Uterus (tissue), 4 donors: ENCODE measurements around the gene DTYMK. TPM values are rescaled to one million over a fixed set of nuclear protein-coding genes. Genes with fewer than 3 reads are reported as not detected.

Experiments used
- DNase-seq, 2 donors: peaks; one replicate each; pipeline ENCODE4 v3.0.0-alpha.2; 2019 to 2020
- H3K27ac ChIP-seq, 2 donors: fragments of 200-600 bp; sonication (generic); 1 replicate in 1 of 2; 2 replicates in 1 of 2; pipeline ENCODE4 v1.5.1; 2016 to 2018
- H3K27me3 ChIP-seq, 2 donors: fragments of 200-600 bp; sonication (generic); one replicate each; pipeline ENCODE4 v1.5.1; 2018 to 2019; ENCODE audit warnings: control low read depth in 1 of 2
- H3K36me3 ChIP-seq, 2 donors: fragments of 200-600 bp; sonication (generic); one replicate each; pipeline ENCODE4 v1.5.1; 2019; ENCODE audit warnings: control low read depth in 1 of 2
- H3K4me1 ChIP-seq, 2 donors: fragments of 200-600 bp; sonication (generic); one replicate each; pipeline ENCODE4 v1.5.1; 2018 to 2019; ENCODE audit warnings: control low read depth in 1 of 2
- H3K4me3 ChIP-seq, 2 donors: fragments of 200-600 bp; sonication (generic); 1 replicate in 1 of 2; 2 replicates in 1 of 2; pipeline ENCODE4 v1.5.1; 2018 to 2019; ENCODE audit warnings: mild to moderate bottlenecking in 1 of 2
- H3K9me3 ChIP-seq, 2 donors: fragments of 200-600 bp; sonication (generic); one replicate each; pipeline ENCODE4 v1.5.1; 2019; ENCODE audit warnings: control low read depth in 1 of 2
- CTCF ChIP-seq, 4 experiments: fragments of 200-600 bp in 2 of 4; fragments of 450-650 bp in 2 of 4; sonication (generic) in 2 of 4; IDR thresholded peaks; one replicate each; pipeline ENCODE4 v1.5.1; 2016 to 2019; ENCODE audit warnings: antibody characterized with exemption in 4 of 4, mild to moderate bottlenecking in 2 of 4, moderate library complexity in 1 of 4
- POLR2A ChIP-seq, 2 donors: fragments of 450-650 bp; IDR thresholded peaks; one replicate each; pipeline ENCODE4 v1.6.1; 2016; ENCODE audit warnings: antibody characterized with exemption in 2 of 2, mild to moderate bottlenecking in 1 of 2, moderate library complexity in 1 of 2
- intact Hi-C: fragments of 100-400 bp; cut with DNase I; formaldehyde crosslinking; loops from one replicate; pipeline ENCODE4 v1.15.1; 2023; ENCODE audit warnings: low total_unique reads
- total RNA-seq, 4 donors: library from RNA; depleted of rRNA in 3 of 4; stranded (reverse); fragments of >200 nt in 3 of 4; gene quantifications; one replicate each; pipeline versions ENCODE4 v1.1.0 to v1.2.4, GENCODE V29; 2014 to 2023
- donor health status: DM: yes; HTN: yes; CAD: no.

DTYMK gene
- total RNA-seq, 4 donors from 2014 or later: 0.59 to 17.8 (median 8.4) TPM

- DNase-seq: no peak
- Histone ChIP-seq H3K27ac (no peak overlapping the region), H3K4me3 (no peak overlapping the region), H3K27me3 (no peaks in the 10 kb centered on the region), H3K9me3 (no peaks in the 10 kb centered on the region), H3K36me3 (no peaks in the 10 kb centered on the region), H3K4me1 (peaks cover 7 to 13% of the 10 kb centered on the region in 2 donors)
- TF ChIP-seq CTCF (IDR thresholded peaks at IDR 0.05) (no peak), POLR2A (IDR thresholded peaks at IDR 0.05) (no peak)
- intact Hi-C loops: no loop called here
Measured at GRCh38 chr2:241640165-241640795, 46.3 kb downstream of the DTYMK start.

GRCh38 chr2:241639385-241639784 is 47.2 kb downstream of the DTYMK start:
- Histone ChIP-seq H3K27ac (no peak overlapping the region), H3K4me3 (no peak overlapping the region), H3K4me1 (peaks cover 7 to 13% of the 10 kb centered on the region in 2 donors), H3K27me3 (no peaks in the 10 kb centered on the region), H3K9me3 (no peaks in the 10 kb centered on the region), H3K36me3 (no peaks in the 10 kb centered on the region)
- intact Hi-C loops: no loop called here
- DNase-seq: no peak
- no peak for TF ChIP-seq POLR2A (IDR thresholded peaks at IDR 0.05)
- TF ChIP-seq CTCF (IDR thresholded peaks at IDR 0.05): no peak

- H3K9me3 ChIP-seq: no peaks in the 10 kb centered on the region
- H3K4me1 ChIP-seq: peaks cover 7 to 13% of the 10 kb centered on the region in 2 donors
- no peak overlapping the region for H3K27ac ChIP-seq
- no peak overlapping the region for H3K4me3 ChIP-seq
- intact Hi-C loops: no loop called here
- DNase-seq: no peak
- TF ChIP-seq POLR2A (IDR thresholded peaks at IDR 0.05) (no peak), CTCF (IDR thresholded peaks at IDR 0.05) (no peak)
- H3K27me3 ChIP-seq: no peaks in the 10 kb centered on the region
- H3K36me3 ChIP-seq: no peaks in the 10 kb centered on the region
Measured at GRCh38 chr2:241638940-241639339, 47.7 kb downstream of the DTYMK start.

GRCh38 chr2:241637795-241638660 is 48.6 kb downstream of the DTYMK start:
- intact Hi-C loops: no loop called here
- Histone ChIP-seq H3K27ac (peak overlapping the region; percentile 98), H3K4me1 (peaks cover 7 to 13% of the 10 kb centered on the region in 2 donors), H3K4me3 (peak overlapping the region; percentile 80 to 93), H3K9me3 (no peaks in the 10 kb centered on the region), H3K36me3 (no peaks in the 10 kb centered on the region), H3K27me3 (no peaks in the 10 kb centered on the region)
- DNase-seq: peak in 1 of 2 donors; percentile 33
- TF ChIP-seq POLR2A (IDR thresholded peaks at IDR 0.05): no peak
- TF ChIP-seq CTCF (IDR thresholded peaks at IDR 0.05): no peak
